Gastroesophageal sphincter (tissue), 3 donors: ENCODE results near the gene TPST1.

Experiments used
- EP300 ChIP-seq: sonication (generic); formaldehyde crosslinking; IDR thresholded peaks from one replicate; pipeline ENCODE4 v1.6.1; 2017; ENCODE audit warnings: antibody characterized with exemption, mild to moderate bottlenecking
- POLR2A ChIP-seq, 2 donors: fragments of 450-650 bp; IDR thresholded peaks; one replicate each; pipeline ENCODE4 v1.6.1; 2017; ENCODE audit warnings: antibody characterized with exemption in 2 of 2, mild to moderate bottlenecking in 2 of 2, moderate library complexity in 1 of 2
- POLR2AphosphoS5 ChIP-seq: sonication (generic); formaldehyde crosslinking; IDR thresholded peaks from one replicate; pipeline ENCODE4 v1.6.1; 2017; ENCODE audit warnings: antibody characterized with exemption
- TF ChIP-seq, protein P1 (sequence below), 4 experiments: fragments of 200-600 bp in 2 of 4; fragments of 450-650 bp in 2 of 4; sonication (generic) in 1 of 4; IDR thresholded peaks; one replicate each; pipeline ENCODE4 v1.5.1; 2017 to 2019; ENCODE audit warnings: antibody characterized with exemption in 4 of 4, mild to moderate bottlenecking in 2 of 4, moderate library complexity in 2 of 4

DNA sequence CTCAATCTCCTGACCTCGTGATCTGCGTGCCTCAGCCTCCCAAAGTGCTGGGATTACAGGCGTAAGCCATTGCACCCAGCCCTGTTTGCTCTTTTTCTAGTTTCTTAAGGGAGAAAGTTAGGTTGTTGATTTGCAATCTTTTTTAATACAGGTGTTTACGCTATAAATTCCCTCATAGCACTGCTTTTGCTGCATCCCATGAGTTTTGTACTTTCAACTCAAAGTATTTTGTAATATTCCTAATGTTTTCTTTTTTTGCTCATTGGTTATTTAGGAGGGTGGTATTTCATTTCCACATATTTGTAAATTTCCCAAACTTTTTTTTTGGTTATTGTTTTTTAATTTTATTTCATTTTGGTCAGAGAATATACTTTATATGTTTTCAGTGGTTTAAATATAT lies 11.6 kb downstream of the TPST1 start:
- TF ChIP-seq, protein P1, sequence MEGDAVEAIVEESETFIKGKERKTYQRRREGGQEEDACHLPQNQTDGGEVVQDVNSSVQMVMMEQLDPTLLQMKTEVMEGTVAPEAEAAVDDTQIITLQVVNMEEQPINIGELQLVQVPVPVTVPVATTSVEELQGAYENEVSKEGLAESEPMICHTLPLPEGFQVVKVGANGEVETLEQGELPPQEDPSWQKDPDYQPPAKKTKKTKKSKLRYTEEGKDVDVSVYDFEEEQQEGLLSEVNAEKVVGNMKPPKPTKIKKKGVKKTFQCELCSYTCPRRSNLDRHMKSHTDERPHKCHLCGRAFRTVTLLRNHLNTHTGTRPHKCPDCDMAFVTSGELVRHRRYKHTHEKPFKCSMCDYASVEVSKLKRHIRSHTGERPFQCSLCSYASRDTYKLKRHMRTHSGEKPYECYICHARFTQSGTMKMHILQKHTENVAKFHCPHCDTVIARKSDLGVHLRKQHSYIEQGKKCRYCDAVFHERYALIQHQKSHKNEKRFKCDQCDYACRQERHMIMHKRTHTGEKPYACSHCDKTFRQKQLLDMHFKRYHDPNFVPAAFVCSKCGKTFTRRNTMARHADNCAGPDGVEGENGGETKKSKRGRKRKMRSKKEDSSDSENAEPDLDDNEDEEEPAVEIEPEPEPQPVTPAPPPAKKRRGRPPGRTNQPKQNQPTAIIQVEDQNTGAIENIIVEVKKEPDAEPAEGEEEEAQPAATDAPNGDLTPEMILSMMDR (IDR thresholded peaks at IDR 0.05) = no peak
- TF ChIP-seq POLR2A (IDR thresholded peaks at IDR 0.05) (no peak), POLR2AphosphoS5 (no peak), EP300 (no peak)
